Testis (tissue), 2 donors: ENCODE measurements around the gene CDS1.

Experiments
- CTCF ChIP-seq, 3 experiments: fragments of 450-650 bp in 2 of 3; fragments of 200-600 bp in 1 of 3; sonication (generic) in 1 of 3; IDR thresholded peaks; one replicate each; pipeline ENCODE4 v1.5.1; 2016 to 2019; ENCODE audit warnings: antibody characterized with exemption in 3 of 3, mild to moderate bottlenecking in 2 of 3, moderate library complexity in 1 of 3
- POLR2A ChIP-seq: fragments of 450-650 bp; IDR thresholded peaks from one replicate; pipeline ENCODE4 v1.6.1; 2017; ENCODE audit warnings: antibody characterized with exemption, mild to moderate bottlenecking, moderate library complexity

- TF ChIP-seq CTCF (IDR thresholded peaks at IDR 0.05) (no peak), POLR2A (no peak)
Measured at GRCh38 chr4:84689197-84689596, 106.3 kb downstream of the CDS1 start.
